SU-DHL-6 (cell line): Measurements from ENCODE around the gene MYO6.
"Not testable (repeated sequence)": the region's sequence is repeated elsewhere in the genome, so short reads cannot be mapped to it uniquely, and the experiment has no call there.

ENCODE experiments used
- H2AFZ ChIP-seq: fragments of 200-600 bp; sonication (generic); 2 replicates; pipeline ENCODE4 v1.6.1; 2014; ENCODE audit warnings: low read depth, mild to moderate bottlenecking, moderate library complexity, mixed read lengths, antibody characterized with exemption, low read length; ENCODE audit not compliant: severe bottlenecking
- H3F3A ChIP-seq: fragments of 200-600 bp; shearing (Covaris generic); 2 replicates; pipeline ENCODE4 v1.6.0; 2016; ENCODE audit warnings: antibody characterized with exemption, mild to moderate bottlenecking; ENCODE audit not compliant: insufficient read depth
- H3K27ac ChIP-seq: fragments of 200-600 bp; sonication (generic); 2 replicates; pipeline ENCODE4 v1.5.1; 2016; ENCODE audit warnings: low read depth, mild to moderate bottlenecking, low read length, moderate library complexity, mixed read lengths
- H3K27me3 ChIP-seq: fragments of 200-600 bp; sonication (generic), shearing (Covaris generic); 2 replicates; pipeline ENCODE4 v1.6.0; 2014; ENCODE audit warnings: mild to moderate bottlenecking, low read length
- H3K36me3 ChIP-seq: fragments of 200-600 bp; sonication (generic); 2 replicates; pipeline ENCODE4 v1.6.1; 2014; ENCODE audit warnings: mild to moderate bottlenecking, low read length, mixed read lengths
- H3K4me2 ChIP-seq: fragments of 300-600, 200-600 bp; shearing (Covaris generic), sonication (generic); 2 replicates; pipeline ENCODE4 v1.6.0; 2014; ENCODE audit warnings: low read length, low read depth, mild to moderate bottlenecking; ENCODE audit not compliant: poor library complexity, severe bottlenecking
- H3K4me3 ChIP-seq: fragments of 200-600 bp; sonication (generic); 2 replicates; pipeline ENCODE4 v1.5.1; 2014; ENCODE audit warnings: antibody characterized with exemption, low read length, mild to moderate bottlenecking, mixed read lengths; ENCODE audit not compliant: insufficient read depth, poor library complexity, severe bottlenecking
- H3K79me2 ChIP-seq: fragments of 200-600 bp; sonication (generic); 2 replicates; pipeline ENCODE4 v1.6.1; 2014; ENCODE audit warnings: mild to moderate bottlenecking, low read length, moderate library complexity; ENCODE audit not compliant: insufficient read depth
- H3K9ac ChIP-seq: fragments of 200-600 bp; sonication (generic); 2 replicates; pipeline ENCODE4 v1.7.0; 2014; ENCODE audit warnings: mild to moderate bottlenecking, low read length
- H3K9me2 ChIP-seq: fragments of 200-600 bp; sonication (generic); replicated peaks from 2 replicates; pipeline ENCODE4 v1.6.1; 2014; ENCODE audit warnings: low read length; ENCODE audit not compliant: insufficient read depth
- H3K9me3 ChIP-seq: fragments of 200-600 bp; sonication (generic); 2 replicates; pipeline ENCODE4 v1.6.1; 2014; ENCODE audit warnings: low read length, mixed read lengths; ENCODE audit not compliant: insufficient read depth
- H4K20me1 ChIP-seq: fragments of 200-600 bp; sonication (generic); 2 replicates; pipeline ENCODE4 v1.6.1; 2014; ENCODE audit warnings: low read depth, mild to moderate bottlenecking, antibody characterized with exemption, low read length, moderate library complexity, mixed read lengths
- EZH2phosphoT487 ChIP-seq: fragments of 200-600 bp; sonication (generic), shearing (Covaris generic); conservative IDR thresholded peaks from 2 replicates; pipeline ENCODE4 v1.6.1; 2018; ENCODE audit warnings: mild to moderate bottlenecking, antibody characterized with exemption, low read length, moderate library complexity, mixed read lengths
- TF ChIP-seq, protein P1 (sequence below): fragments of 200-600 bp; sonication (generic); IDR thresholded peaks from one replicate; pipeline ENCODE4 v1.5.1; 2017; ENCODE audit warnings: antibody characterized with exemption, mild to moderate bottlenecking, low read length, moderate library complexity; ENCODE audit not compliant: insufficient read depth, poor library complexity, severe bottlenecking

MYO6 gene

DNA sequence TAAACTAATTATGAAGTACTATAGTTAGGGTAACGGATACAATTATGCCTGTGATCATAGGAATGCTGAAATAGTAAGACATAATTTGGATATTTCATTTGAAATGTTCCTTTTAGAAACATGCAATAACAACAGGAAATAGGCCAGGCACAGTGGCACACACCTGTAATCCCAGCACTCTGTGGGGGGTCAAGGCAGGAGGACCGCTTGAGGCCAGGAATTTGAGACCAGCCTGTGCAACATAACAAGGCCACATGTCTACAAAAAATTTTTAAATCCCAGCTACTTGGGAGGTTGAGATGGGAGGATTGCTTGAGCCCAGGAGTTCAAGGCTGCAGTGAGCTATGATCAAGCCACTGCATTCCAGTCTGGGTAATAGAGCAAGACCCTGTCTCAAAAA lies 25.7 kb upstream of the MYO6 start:
- H3K27ac ChIP-seq = no peak overlapping the region

GRCh38 chr6:75727206-75727605 lies 21.8 kb upstream of the MYO6 start:
- 0 out of 2 replicates have a peak, but pooled peaks cover 5% of the 10 kb centered on the region for H3F3A ChIP-seq
- no peak for TF ChIP-seq EZH2phosphoT487
- TF ChIP-seq, protein P1, sequence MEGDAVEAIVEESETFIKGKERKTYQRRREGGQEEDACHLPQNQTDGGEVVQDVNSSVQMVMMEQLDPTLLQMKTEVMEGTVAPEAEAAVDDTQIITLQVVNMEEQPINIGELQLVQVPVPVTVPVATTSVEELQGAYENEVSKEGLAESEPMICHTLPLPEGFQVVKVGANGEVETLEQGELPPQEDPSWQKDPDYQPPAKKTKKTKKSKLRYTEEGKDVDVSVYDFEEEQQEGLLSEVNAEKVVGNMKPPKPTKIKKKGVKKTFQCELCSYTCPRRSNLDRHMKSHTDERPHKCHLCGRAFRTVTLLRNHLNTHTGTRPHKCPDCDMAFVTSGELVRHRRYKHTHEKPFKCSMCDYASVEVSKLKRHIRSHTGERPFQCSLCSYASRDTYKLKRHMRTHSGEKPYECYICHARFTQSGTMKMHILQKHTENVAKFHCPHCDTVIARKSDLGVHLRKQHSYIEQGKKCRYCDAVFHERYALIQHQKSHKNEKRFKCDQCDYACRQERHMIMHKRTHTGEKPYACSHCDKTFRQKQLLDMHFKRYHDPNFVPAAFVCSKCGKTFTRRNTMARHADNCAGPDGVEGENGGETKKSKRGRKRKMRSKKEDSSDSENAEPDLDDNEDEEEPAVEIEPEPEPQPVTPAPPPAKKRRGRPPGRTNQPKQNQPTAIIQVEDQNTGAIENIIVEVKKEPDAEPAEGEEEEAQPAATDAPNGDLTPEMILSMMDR = no peak
- H3K9me2 ChIP-seq = no peaks in the 10 kb centered on the region
- H3K4me3 ChIP-seq = no peak overlapping the region
- no peaks in the 10 kb centered on the region for H3K36me3 ChIP-seq
- H2AFZ ChIP-seq = no peak overlapping the region
- no peak overlapping the region for H3K9ac ChIP-seq
- no peaks in the 10 kb centered on the region for H3K9me3 ChIP-seq
- no peak overlapping the region for H3K4me2 ChIP-seq
- H3K27me3 ChIP-seq = no peaks in the 10 kb centered on the region
- no peaks in the 10 kb centered on the region for H4K20me1 ChIP-seq
- H3K27ac ChIP-seq = no peak overlapping the region
- no peaks in the 10 kb centered on the region for H3K79me2 ChIP-seq

More for the DNA sequence above, 25.7 kb upstream of the MYO6 start:
- no peaks in the 10 kb centered on the region for H4K20me1 ChIP-seq
- H3K4me2 ChIP-seq = no peak overlapping the region
- H3K36me3 ChIP-seq = no peaks in the 10 kb centered on the region
- no peak overlapping the region for H3K9ac ChIP-seq
- no peak overlapping the region for H3K4me3 ChIP-seq
- no peaks in the 10 kb centered on the region for H3K79me2 ChIP-seq
- no peaks in the 10 kb centered on the region for H3K9me2 ChIP-seq
- H3K27me3 ChIP-seq = no peaks in the 10 kb centered on the region
- no peak overlapping the region for H2AFZ ChIP-seq
- TF ChIP-seq EZH2phosphoT487 = no peak
- TF ChIP-seq, protein P1 = no peak
- H3K9me3 ChIP-seq = no peaks in the 10 kb centered on the region
- H3F3A ChIP-seq = 0 out of 2 replicates have a peak, but pooled peaks cover 5% of the 10 kb centered on the region

DNA sequence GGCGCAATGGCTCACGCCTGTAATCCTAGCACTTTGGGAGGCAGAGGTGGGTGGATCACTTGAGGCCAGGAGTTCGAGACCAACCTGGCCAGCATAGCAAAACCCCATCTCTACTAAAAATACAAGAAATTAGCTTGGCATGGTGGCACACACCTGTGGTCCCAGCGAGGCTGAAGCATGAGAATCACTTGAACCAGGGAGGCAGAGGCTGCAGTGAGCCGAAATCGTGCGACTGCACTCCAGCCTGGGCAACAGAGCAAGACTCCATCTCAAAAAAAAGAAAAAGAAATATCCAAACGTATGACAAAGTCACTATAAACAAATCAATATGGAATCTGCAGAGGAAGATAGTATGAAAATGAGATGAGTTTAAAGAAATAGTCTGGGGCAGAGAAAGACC lies 18.0 kb upstream of the MYO6 start:
- not testable (repeated sequence) for H3K9ac ChIP-seq, H3K27me3 ChIP-seq, H3K36me3 ChIP-seq, H3K4me2 ChIP-seq, H3K9me3 ChIP-seq, H2AFZ ChIP-seq, H3K9me2 ChIP-seq, H3K4me3 ChIP-seq, H3K79me2 ChIP-seq, H3F3A ChIP-seq, H4K20me1 ChIP-seq, H3K27ac ChIP-seq

DNA sequence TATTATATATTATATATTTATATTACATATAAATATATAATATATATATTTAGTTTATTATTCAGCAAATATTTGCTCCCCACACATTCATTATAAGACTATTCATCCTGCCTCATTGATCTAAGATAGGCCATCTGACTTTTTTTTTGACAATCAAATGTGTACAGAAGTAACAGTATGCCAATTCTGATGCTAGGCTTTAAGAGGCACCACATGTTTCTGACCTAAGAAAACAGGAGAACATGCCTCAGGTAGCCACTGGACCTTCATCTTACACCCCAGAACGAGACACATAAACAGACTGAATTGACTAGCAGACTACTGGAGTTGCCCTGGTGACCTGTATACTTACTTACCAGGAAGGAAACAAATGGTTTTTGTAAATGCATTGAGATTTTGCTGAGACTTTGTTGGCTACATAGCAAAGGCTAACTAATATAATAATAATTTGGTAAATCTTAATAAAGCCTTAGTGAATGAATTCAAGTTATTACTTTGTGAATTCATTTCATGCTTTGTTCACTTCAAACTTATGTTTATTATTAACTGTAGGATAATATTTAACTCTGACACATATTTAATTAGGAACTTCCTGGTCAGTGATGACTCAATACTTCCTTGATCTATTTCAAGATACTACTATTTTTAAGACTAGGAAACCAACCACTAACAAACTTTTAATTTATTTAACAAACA lies 13.4 kb upstream of the MYO6 start:
- no peaks in the 10 kb centered on the region for H3F3A ChIP-seq
- H3K36me3 ChIP-seq = no peaks in the 10 kb centered on the region
- H3K9me3 ChIP-seq = no peaks in the 10 kb centered on the region
- H3K27me3 ChIP-seq = no peaks in the 10 kb centered on the region
- H3K79me2 ChIP-seq = no peaks in the 10 kb centered on the region
- TF ChIP-seq, protein P1 = no peak
- no peak for TF ChIP-seq EZH2phosphoT487
- H2AFZ ChIP-seq = peak overlapping the region; percentile 35
- peak overlapping the region; percentile 35 for H3K4me2 ChIP-seq
- no peaks in the 10 kb centered on the region for H4K20me1 ChIP-seq
- no peaks in the 10 kb centered on the region for H3K9me2 ChIP-seq
- peak overlapping the region; percentile 14 for H3K4me3 ChIP-seq
- no peak overlapping the region for H3K9ac ChIP-seq
- H3K27ac ChIP-seq = no peak overlapping the region
